D721Med (cell line): ENCODE measurements around the gene WLS.

Experiments used
- DNase-seq: peaks from one replicate; pipeline ENCODE4 v3.0.0; 2011; ENCODE audit warnings: low spot score; ENCODE audit not compliant: insufficient read length
- FAIRE-seq: peaks from 2 replicates; lab custom pipeline; 2011; peaks lifted over from hg19 to GRCh38; lab: Jason Lieb, UNC
- CTCF ChIP-seq: IDR thresholded peaks from 2 replicates; pipeline ENCODE4 v1.5.1; 2012; ENCODE audit warnings: mild to moderate bottlenecking, control low read depth; ENCODE audit not compliant: insufficient read depth; ENCODE audit errors: missing control alignments

WLS gene

GRCh38 chr1:68121536-68121935 lies 110.8 kb downstream of the WLS start:
- TF ChIP-seq CTCF, result no peak
- no peak for DNase-seq
- no peak for FAIRE-seq

- TF ChIP-seq CTCF, result peak; percentile 85
- DNase-seq (no peak), FAIRE-seq (peak; percentile 46)
These were observed 112.1 kb downstream of the WLS start for GRCh38 chr1:68120136-68120791.

- no peak for FAIRE-seq
- TF ChIP-seq CTCF, result no peak
- DNase-seq, result no peak
These were observed 112.9 kb downstream of the WLS start for GRCh38 chr1:68119445-68119844.

- DNase-seq (no peak), FAIRE-seq (no peak)
- no peak for TF ChIP-seq CTCF
These were observed 114.9 kb downstream of the WLS start for GRCh38 chr1:68117416-68117815.

- FAIRE-seq, result no peak
- peak; percentile 90 for TF ChIP-seq CTCF
- DNase-seq, result no peak
These were observed 115.6 kb downstream of the WLS start for GRCh38 chr1:68116643-68117235.

GRCh38 chr1:68115308-68115707 lies 117.0 kb downstream of the WLS start:
- no peak for TF ChIP-seq CTCF
- FAIRE-seq (no peak), DNase-seq (no peak)

- no peak for TF ChIP-seq CTCF
- no peak for DNase-seq
- no peak for FAIRE-seq
These were observed 118.4 kb downstream of the WLS start for GRCh38 chr1:68113966-68114365.
